ENCODE results near the gene LMX1B.
"Not testable (repeated sequence)": the region's sequence is repeated elsewhere in the genome, so short reads cannot be mapped to it uniquely, and the experiment has no call there.

GRCh38 chr9:126728210-126728609, 114.5 kb downstream of the LMX1B start:
- TF ChIP-seq CTCF (IDR thresholded peaks at IDR 0.05 in 2 of 3, conservative IDR thresholded peaks at IDR 0.05 in 1 of 3; ENCODE audit: borderline replicate concordance in 1 of 3, insufficient read depth in 1 of 3, low read depth in 2 of 3, low read length in 2 of 3); POLR2A (IDR thresholded peaks at IDR 0.05; ENCODE audit: borderline replicate concordance, extremely low read depth, insufficient read depth, insufficient read length): not testable (repeated sequence)

All from HCT116 (cell line).